Measurements from ENCODE around the gene WNT5A.

DNA sequence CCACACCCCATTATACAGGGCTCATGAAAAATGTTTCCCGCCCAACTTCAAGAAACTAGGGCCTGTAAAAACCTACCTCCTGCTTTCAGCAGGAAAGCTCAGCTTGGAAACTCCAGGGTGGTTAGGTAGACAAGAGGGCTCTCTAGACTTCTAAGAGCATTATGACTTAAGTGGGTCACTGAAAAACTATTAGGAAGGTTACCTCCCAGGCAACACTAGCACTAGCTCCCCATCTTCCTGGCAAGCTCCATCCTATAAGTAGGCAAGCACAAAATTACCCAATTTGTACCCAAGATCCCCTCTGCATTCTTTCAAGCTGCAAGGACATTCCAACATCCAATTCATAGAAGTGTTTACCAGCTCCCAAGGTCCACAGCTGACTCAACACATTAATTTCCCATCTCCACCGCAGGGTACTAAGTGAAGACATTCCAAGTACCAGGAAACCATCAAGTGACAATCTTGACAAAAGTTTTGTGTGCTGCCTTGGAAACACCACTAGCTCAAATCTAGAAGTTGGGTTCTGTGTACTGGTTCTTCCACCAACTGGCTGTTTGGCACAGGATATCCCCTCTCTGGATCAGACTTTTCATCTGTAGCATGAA, 46.9 kb downstream of the WNT5A start:
- no peak for TF ChIP-seq CTCF (IDR thresholded peaks at IDR 0.05; ENCODE audit: poor library complexity, severe bottlenecking)
- no peak for TF ChIP-seq MXI1 (conservative IDR thresholded peaks at IDR 0.05; ENCODE audit: poor library complexity, severe bottlenecking)
- TF ChIP-seq EP300 (conservative IDR thresholded peaks at IDR 0.05; ENCODE audit: poor library complexity, severe bottlenecking): no peak
